Mucosa of gallbladder (tissue), 1 donor: ENCODE results near the gene BOLA3. TPM values are rescaled to one million over a fixed set of nuclear protein-coding genes. Genes with fewer than 3 reads are reported as not detected.
"Not testable (repeated sequence)": the region's sequence is repeated elsewhere in the genome, so short reads cannot be mapped to it uniquely, and the experiment has no call there.

Experiments used
- DNase-seq: peaks from one replicate; pipeline ENCODE4 v3.0.0-alpha.2; 2020; ENCODE audit warnings: low spot score
- total RNA-seq: library from RNA; stranded (reverse); gene quantifications from one replicate; pipeline ENCODE4 v1.2.1, GENCODE V29; 2021
- donor health status: DM: no; HTN: no; CAD: no.

The BOLA3 gene
- total RNA-seq, 1 donor from 2014 or later: 25.2 TPM

GRCh38 chr2:74102516-74102915, 45.2 kb downstream of the BOLA3 start:
- DNase-seq: no peak

- no peak for DNase-seq
Measured at GRCh38 chr2:74101574-74102300, 46.0 kb downstream of the BOLA3 start.

- DNase-seq: no peak
Measured at GRCh38 chr2:74100254-74101216, 47.2 kb downstream of the BOLA3 start.

- DNase-seq: no peak
Measured at GRCh38 chr2:74099835-74100234, 47.9 kb downstream of the BOLA3 start.

- DNase-seq: no peak
Measured at GRCh38 chr2:74099271-74099670, 48.4 kb downstream of the BOLA3 start.

- DNase-seq: no peak
Measured at GRCh38 chr2:74097574-74097973, 50.1 kb downstream of the BOLA3 start.

GRCh38 chr2:74096052-74096451, 51.7 kb downstream of the BOLA3 start:
- DNase-seq: no peak

GRCh38 chr2:74095632-74096031, 52.1 kb downstream of the BOLA3 start:
- no peak for DNase-seq

GRCh38 chr2:74094291-74094690, 53.4 kb downstream of the BOLA3 start:
- DNase-seq: no peak

GRCh38 chr2:74093840-74094239, 53.9 kb downstream of the BOLA3 start:
- DNase-seq: no peak

GRCh38 chr2:74093426-74093825, 54.3 kb downstream of the BOLA3 start:
- DNase-seq: no peak

- DNase-seq: no peak
Measured at GRCh38 chr2:74092275-74092674, 55.4 kb downstream of the BOLA3 start.

GRCh38 chr2:74091391-74091790, 56.3 kb downstream of the BOLA3 start:
- no peak for DNase-seq

- no peak for DNase-seq
Measured at GRCh38 chr2:74089816-74090745, 57.6 kb downstream of the BOLA3 start.

GRCh38 chr2:74088676-74089075, 59.0 kb downstream of the BOLA3 start:
- DNase-seq: not testable (repeated sequence)

GRCh38 chr2:74087696-74088095, 60.0 kb downstream of the BOLA3 start:
- DNase-seq: no peak

GRCh38 chr2:74086021-74086420, 61.7 kb downstream of the BOLA3 start:
- DNase-seq: no peak
